Testis (tissue), 2 donors: Measurements from ENCODE around the gene LIPN.

Experiments used
- CTCF ChIP-seq, 3 experiments: fragments of 450-650 bp in 2 of 3; fragments of 200-600 bp in 1 of 3; sonication (generic) in 1 of 3; IDR thresholded peaks; one replicate each; pipeline ENCODE4 v1.5.1; 2016 to 2019; ENCODE audit warnings: antibody characterized with exemption in 3 of 3, mild to moderate bottlenecking in 2 of 3, moderate library complexity in 1 of 3
- POLR2A ChIP-seq: fragments of 450-650 bp; IDR thresholded peaks from one replicate; pipeline ENCODE4 v1.6.1; 2017; ENCODE audit warnings: antibody characterized with exemption, mild to moderate bottlenecking, moderate library complexity

- TF ChIP-seq CTCF (IDR thresholded peaks at IDR 0.05) (no peak), POLR2A (no peak)
Observed at GRCh38 chr10:88827671-88828070, 67.9 kb downstream of the LIPN start.
